ENCODE results near the gene TBL1XR1. TPM values are rescaled to one million over a fixed set of nuclear protein-coding genes. Genes with fewer than 3 reads are reported as not detected.

TBL1XR1 gene
- total RNA-seq, 4 donors from 2014 or later, result 55.6 to 281 (median 102) TPM

DNA sequence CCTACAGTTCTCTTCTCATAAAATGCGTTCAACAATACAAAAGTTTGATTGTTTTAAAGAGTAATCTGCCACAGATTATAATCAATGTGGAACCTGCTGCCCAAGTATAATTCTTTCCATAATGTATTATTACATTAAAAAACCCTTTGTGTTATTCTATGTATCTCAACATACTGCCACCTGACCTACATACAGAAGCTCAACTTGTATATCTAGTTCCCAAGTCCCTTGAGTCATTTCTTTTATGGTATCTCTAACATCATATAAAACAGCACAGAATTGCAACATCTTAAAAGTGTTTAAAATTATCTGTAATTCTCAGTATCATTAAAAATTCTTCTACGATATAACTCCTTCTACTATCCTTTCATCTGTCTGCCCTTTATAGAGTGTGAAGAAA lies 70.3 kb downstream of the TBL1XR1 start:
- DNase-seq, result no peak
- H3K27ac ChIP-seq, result no peak overlapping the region
- no peaks in the 10 kb centered on the region for H3K4me1 ChIP-seq
- no peak overlapping the region for H3K4me3 ChIP-seq
- no peak for TF ChIP-seq POLR2A (IDR thresholded peaks at IDR 0.05)
- TF ChIP-seq, protein P1, sequence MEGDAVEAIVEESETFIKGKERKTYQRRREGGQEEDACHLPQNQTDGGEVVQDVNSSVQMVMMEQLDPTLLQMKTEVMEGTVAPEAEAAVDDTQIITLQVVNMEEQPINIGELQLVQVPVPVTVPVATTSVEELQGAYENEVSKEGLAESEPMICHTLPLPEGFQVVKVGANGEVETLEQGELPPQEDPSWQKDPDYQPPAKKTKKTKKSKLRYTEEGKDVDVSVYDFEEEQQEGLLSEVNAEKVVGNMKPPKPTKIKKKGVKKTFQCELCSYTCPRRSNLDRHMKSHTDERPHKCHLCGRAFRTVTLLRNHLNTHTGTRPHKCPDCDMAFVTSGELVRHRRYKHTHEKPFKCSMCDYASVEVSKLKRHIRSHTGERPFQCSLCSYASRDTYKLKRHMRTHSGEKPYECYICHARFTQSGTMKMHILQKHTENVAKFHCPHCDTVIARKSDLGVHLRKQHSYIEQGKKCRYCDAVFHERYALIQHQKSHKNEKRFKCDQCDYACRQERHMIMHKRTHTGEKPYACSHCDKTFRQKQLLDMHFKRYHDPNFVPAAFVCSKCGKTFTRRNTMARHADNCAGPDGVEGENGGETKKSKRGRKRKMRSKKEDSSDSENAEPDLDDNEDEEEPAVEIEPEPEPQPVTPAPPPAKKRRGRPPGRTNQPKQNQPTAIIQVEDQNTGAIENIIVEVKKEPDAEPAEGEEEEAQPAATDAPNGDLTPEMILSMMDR (IDR thresholded peaks at IDR 0.05), result no peak
- no peaks in the 10 kb centered on the region for H3K9me3 ChIP-seq
- no peaks in the 10 kb centered on the region for H3K36me3 ChIP-seq
- intact Hi-C loops (cut with DNase I; ENCODE audit: low total_unique reads), result no loop called here
- H3K27me3 ChIP-seq, result no peaks in the 10 kb centered on the region

DNA sequence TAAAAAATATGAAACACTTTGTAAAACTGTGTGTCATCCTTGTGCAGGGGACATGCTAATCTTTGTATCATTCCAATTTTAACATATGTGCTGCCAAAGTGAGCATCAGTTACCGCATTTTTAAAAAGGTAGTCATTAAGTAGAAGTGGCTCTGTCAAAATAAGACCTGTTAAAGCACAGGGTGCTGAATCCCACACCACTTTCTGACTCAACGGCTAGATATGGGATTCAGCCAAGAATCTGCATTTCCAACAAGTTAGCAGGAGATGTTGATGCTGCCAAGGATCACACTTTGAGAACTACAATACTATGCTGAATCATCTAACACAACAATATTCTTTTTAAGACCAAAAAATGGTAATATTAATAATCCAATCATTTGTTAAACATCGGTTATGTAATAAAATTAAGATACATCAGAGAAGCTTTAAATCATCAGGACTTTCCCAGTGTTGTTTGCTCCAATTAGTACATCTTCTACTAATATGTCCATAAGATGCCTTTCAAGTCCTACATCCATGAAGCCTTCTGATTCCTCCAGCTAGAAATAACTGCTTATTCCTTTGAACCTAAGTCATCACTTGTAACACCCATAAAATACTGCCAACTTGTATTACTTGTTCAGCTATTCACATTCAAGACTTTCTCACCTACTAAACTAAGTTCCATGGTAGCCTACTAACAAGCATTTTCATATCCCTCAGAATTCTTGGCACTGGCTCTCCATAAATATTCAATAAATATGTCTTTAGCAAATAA lies 71.1 kb downstream of the TBL1XR1 start:
- H3K27ac ChIP-seq, result no peak overlapping the region
- no peak for DNase-seq
- H3K4me3 ChIP-seq, result no peak overlapping the region
- H3K36me3 ChIP-seq, result no peaks in the 10 kb centered on the region
- TF ChIP-seq, protein P1 (IDR thresholded peaks at IDR 0.05), result no peak
- no peak for TF ChIP-seq POLR2A (IDR thresholded peaks at IDR 0.05)
- H3K4me1 ChIP-seq, result no peaks in the 10 kb centered on the region
- intact Hi-C loops (cut with DNase I; ENCODE audit: low total_unique reads), result no loop called here
- no peaks in the 10 kb centered on the region for H3K9me3 ChIP-seq
- H3K27me3 ChIP-seq, result no peaks in the 10 kb centered on the region

DNA sequence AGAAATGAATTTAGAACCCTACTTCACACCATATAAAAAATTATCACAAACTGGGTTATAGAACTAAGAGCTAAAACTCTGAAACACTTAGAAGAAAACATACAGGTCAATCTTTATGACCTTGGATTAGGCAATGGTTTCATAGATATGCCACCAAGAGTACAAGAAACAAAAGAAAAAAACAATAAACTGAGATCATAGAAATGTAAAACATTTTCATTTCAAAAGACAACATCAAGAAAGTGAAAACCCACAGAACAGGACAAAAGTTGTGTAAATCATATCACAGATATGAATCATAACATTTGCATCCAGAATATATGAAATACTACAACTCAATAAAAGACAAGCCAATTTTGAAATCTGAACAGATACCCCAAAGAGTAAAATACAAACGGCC lies 72.4 kb downstream of the TBL1XR1 start:
- TF ChIP-seq POLR2A (IDR thresholded peaks at IDR 0.05), result no peak
- TF ChIP-seq, protein P1 (IDR thresholded peaks at IDR 0.05), result no peak
- no peak overlapping the region for H3K27ac ChIP-seq
- DNase-seq, result no peak
- no peaks in the 10 kb centered on the region for H3K9me3 ChIP-seq
- H3K27me3 ChIP-seq, result no peaks in the 10 kb centered on the region
- no peak overlapping the region for H3K4me3 ChIP-seq
- H3K4me1 ChIP-seq, result no peaks in the 10 kb centered on the region
- intact Hi-C loops (cut with DNase I; ENCODE audit: low total_unique reads), result no loop called here
- H3K36me3 ChIP-seq, result no peaks in the 10 kb centered on the region

DNA sequence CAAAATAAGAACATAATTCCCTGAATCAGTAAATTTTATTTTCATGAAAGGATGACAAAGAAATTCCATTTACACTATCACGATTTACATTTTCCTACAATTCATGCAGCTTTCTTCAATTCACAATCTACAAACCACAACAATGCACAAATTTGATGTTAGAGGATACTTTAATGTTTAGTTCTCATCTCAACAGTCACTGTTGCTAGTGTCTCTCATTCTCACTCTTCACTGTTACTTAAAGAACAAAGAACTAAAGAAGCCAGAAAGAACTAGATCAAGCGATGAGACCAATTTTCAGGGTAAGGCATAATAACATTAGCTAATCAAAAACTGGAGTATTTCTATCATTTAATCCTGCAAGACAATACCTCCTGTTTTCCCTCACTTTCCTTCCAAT lies 73.5 kb downstream of the TBL1XR1 start:
- Histone ChIP-seq H3K4me1 (no peaks in the 10 kb centered on the region), H3K9me3 (no peaks in the 10 kb centered on the region), H3K4me3 (no peak overlapping the region), H3K27me3 (no peaks in the 10 kb centered on the region), H3K36me3 (no peaks in the 10 kb centered on the region), H3K27ac (no peak overlapping the region)
- TF ChIP-seq, protein P1 (IDR thresholded peaks at IDR 0.05), result no peak
- TF ChIP-seq POLR2A (IDR thresholded peaks at IDR 0.05), result no peak
- no peak for DNase-seq
- intact Hi-C loops (cut with DNase I; ENCODE audit: low total_unique reads), result no loop called here

DNA sequence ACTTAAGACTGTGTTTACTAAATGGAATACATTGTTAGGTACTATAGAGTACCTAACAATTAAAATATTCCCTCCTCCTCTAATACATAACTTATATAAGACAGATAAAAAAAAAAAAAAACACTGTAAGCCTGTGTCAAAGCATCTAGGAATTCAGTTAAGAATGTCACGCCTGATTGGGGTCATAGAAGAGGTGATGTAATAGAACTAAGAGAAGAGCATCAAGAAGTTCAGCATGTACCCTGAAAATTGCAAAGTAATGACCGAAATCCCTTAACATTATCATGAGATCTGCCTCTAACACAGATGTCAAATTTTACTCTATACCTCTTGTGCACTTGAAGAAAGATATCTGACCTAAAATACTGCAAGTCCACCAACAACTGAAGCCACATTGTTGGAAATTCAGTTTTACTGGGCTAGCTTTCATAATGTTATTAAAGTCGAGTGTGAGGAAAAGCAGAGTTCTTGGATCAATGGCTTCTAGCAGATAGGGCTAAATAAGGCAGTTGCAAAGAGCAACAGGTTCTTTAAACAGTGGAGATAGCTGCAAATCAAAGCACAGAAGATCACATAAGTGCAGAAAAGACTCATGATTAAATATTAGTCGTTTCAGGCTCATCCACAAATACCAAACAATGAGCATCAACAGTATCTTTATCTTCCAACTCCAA lies 75.0 kb downstream of the TBL1XR1 start:
- DNase-seq, result no peak
- Histone ChIP-seq H3K4me1 (no peaks in the 10 kb centered on the region), H3K27me3 (no peaks in the 10 kb centered on the region), H3K4me3 (no peak overlapping the region), H3K36me3 (no peaks in the 10 kb centered on the region), H3K27ac (no peak overlapping the region), H3K9me3 (no peaks in the 10 kb centered on the region)
- intact Hi-C loops (cut with DNase I; ENCODE audit: low total_unique reads), result no loop called here
- TF ChIP-seq, protein P1 (IDR thresholded peaks at IDR 0.05), result no peak
- TF ChIP-seq POLR2A (IDR thresholded peaks at IDR 0.05), result no peak
